HTR-8/SVneo (cell line): ENCODE data around the gene TAS2R4.
"Not testable (repeated sequence)": the region's sequence is repeated elsewhere in the genome, so short reads cannot be mapped to it uniquely, and the experiment has no call there.

Experiments used
- DNase-seq: peaks from one replicate; pipeline ENCODE4 v3.0.0; 2011; ENCODE audit warnings: low spot score, mixed read lengths; ENCODE audit not compliant: insufficient read length
- FAIRE-seq: peaks from 2 replicates; lab custom pipeline; 2011; peaks lifted over from hg19 to GRCh38; lab: Jason Lieb, UNC

TAS2R4 gene

DNA sequence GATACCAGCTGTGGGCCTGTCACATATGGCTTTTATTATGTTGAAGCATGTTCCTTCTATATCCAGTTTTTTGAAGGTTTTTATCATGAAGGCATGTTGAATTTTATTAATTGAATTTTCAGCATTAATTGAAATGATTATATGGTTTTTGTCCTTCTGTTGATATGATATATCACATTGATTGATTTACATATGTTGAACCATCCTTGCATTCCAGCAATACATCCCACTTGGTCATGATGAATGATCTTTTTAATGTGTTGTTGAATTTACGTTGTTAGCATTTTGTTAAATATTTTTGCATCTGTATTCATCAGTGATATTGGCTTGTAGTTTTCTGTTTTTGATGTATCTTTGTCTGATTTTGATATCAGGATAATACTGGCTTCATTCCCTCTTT is 43.6 kb downstream of the TAS2R4 start:
- FAIRE-seq, result no peak

GRCh38 chr7:141822432-141822831 is 46.0 kb downstream of the TAS2R4 start:
- not testable (repeated sequence) for DNase-seq, FAIRE-seq

More for the DNA sequence above, 43.6 kb downstream of the TAS2R4 start:
- no peak for DNase-seq
